Measurements from ENCODE around the gene GPS1. TPM values are rescaled to one million over a fixed set of nuclear protein-coding genes. Genes with fewer than 3 reads are reported as not detected.

The GPS1 gene
- total RNA-seq, 4 donors from 2014 or later, result 62.8 to 76.9 (median 69.5) TPM

DNA sequence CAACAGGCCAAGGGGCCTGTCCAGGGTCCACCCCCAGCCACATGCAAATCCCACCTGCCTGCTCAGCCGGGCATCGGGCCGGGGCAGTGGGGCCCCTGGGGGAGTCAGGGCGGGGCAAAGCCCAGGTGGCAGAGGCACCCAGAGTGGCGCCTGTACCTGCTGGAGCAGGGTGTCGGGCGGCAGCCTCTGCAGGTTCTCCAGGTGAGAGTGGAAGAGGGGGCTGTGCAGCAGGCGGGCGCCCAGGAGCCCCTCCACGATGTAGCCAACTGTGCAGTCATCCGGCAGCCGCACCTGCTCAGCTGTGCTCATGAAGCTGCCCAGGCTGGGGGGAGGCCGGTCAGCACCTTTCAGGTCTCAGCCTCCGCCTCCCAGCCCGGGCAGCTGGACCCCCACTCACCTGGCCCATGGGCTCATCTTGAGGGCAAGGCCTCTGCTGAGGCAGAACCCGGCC lies 2.2 kb upstream of the GPS1 start:
- 100% methylated on average over 1 of the region's 16 CpGs for WGBS, 2 donors
- Histone ChIP-seq H3K4me3 (no peak overlapping the region), H3K9me3 (no peaks in the 10 kb centered on the region), H3K4me1 (peaks cover 28 to 46% (median 36%) of the 10 kb centered on the region in 3 donors), H3K27ac (no peak overlapping the region), H3K27me3 (no peaks in the 10 kb centered on the region), H3K36me3 (peaks cover 4 to 54% (median 15%) of the 10 kb centered on the region in 3 donors)
- TF ChIP-seq, protein P1, sequence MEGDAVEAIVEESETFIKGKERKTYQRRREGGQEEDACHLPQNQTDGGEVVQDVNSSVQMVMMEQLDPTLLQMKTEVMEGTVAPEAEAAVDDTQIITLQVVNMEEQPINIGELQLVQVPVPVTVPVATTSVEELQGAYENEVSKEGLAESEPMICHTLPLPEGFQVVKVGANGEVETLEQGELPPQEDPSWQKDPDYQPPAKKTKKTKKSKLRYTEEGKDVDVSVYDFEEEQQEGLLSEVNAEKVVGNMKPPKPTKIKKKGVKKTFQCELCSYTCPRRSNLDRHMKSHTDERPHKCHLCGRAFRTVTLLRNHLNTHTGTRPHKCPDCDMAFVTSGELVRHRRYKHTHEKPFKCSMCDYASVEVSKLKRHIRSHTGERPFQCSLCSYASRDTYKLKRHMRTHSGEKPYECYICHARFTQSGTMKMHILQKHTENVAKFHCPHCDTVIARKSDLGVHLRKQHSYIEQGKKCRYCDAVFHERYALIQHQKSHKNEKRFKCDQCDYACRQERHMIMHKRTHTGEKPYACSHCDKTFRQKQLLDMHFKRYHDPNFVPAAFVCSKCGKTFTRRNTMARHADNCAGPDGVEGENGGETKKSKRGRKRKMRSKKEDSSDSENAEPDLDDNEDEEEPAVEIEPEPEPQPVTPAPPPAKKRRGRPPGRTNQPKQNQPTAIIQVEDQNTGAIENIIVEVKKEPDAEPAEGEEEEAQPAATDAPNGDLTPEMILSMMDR (IDR thresholded peaks at IDR 0.05), result no peak
- no peak for TF ChIP-seq POLR2A (IDR thresholded peaks at IDR 0.05)
- intact Hi-C loops (cut with DNase I), result no loop called here
- DNase-seq, result no peak

DNA sequence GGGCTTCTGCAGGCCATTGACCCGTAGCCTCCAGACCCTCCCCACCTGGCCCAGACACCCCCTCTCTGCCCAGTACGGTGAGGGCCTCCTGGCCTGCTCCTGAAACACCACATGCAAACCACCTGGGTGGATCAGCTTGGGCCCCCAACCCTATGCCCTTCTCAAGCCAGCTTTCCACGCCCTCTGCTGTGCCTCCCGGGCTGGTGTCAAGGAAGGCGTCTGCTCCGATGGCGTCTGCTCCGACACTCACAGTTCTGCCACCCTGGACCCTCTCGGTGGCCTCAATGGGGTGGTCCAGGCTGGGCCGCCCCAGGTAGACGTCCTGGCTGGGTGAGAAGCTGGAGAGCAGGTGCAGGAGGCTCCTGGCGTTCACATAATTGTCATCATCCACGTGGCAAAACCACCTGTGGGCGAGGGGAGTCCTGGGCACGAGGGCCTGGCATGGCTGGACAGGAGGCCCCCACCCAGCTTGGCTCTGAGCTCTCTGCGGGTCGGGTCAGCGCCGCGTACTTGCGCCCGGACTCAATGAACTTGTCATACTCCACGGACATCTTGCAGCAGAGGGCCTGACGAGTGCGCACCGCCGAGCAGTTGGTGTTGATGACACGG lies 1.4 kb upstream of the GPS1 start:
- H3K4me3 ChIP-seq, result peak overlapping the region in 3 of 4 donors; percentile 72 to 83 (median 83)
- peak overlapping the region in 3 of 4 donors; percentile 77 to 87 (median 86) for H3K27ac ChIP-seq
- peaks cover 28 to 47% (median 36%) of the 10 kb centered on the region in 3 donors for H3K4me1 ChIP-seq
- WGBS, 2 donors, result 94% methylated on average over 2 of the region's 28 CpGs; no CpG with 5 or more reads in 1 of the 2 donors
- peaks cover 9 to 61% (median 22%) of the 10 kb centered on the region in 3 donors for H3K36me3 ChIP-seq
- no peak for DNase-seq
- H3K9me3 ChIP-seq, result no peaks in the 10 kb centered on the region
- TF ChIP-seq POLR2A (IDR thresholded peaks at IDR 0.05), result no peak
- TF ChIP-seq, protein P1 (IDR thresholded peaks at IDR 0.05), result no peak
- H3K27me3 ChIP-seq, result no peaks in the 10 kb centered on the region
- intact Hi-C loops (cut with DNase I), result no loop called here

DNA sequence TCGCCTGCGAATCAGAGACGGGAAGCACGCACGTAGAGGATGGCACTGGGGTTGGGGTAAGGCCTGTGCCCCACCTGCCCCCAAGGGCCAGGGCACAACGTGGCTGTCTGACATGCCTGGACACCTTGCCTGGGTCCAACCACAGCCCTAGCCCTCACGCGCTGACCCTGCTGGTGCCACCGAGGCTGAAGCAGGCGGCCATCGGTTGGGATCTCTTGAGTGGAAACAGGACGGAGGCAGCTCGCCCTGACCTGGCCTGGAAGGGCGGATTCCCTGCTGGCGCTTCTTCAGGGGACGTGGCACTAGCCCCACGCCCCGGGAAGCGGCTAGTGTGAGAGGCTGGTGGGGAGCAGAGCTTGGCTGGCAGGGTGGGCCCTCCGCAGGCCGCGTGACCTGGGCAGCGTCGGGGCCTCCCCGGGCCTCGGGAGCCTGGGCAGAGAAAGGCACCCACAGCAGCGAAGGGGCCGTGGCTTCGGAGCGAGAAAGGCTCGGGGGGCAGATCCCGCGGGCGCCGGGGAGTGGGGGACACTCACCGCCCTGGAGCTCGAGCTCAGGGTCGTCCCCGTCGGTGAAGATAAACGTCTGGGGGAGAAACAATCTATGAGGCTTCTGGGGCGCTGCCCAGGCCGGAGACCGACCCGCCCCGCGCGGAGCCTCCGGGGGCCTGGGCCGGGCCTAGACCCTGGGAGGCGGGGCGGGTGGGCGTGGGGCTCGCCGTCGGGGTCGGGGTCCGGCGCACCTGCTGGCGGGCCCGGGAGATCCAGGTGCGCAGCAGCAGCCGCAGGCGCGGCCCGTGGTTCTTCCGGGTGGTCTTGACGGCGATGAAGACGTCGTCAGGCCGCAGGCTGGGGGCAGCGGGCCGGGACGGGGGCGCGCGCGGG lies 697 bp upstream of the GPS1 start:
- Histone ChIP-seq H3K4me3 (peak overlapping the region; percentile 72 to 83 (median 80)), H3K27ac (peak overlapping the region; percentile 77 to 88 (median 86)), H3K4me1 (peaks cover 28 to 51% (median 36%) of the 10 kb centered on the region in 3 donors), H3K27me3 (no peaks in the 10 kb centered on the region), H3K36me3 (peaks cover 16 to 69% (median 23%) of the 10 kb centered on the region in 3 donors), H3K9me3 (no peaks in the 10 kb centered on the region)
- 1% methylated on average over 14 of the region's 79 CpGs; no CpG with 5 or more reads in 1 of the 2 donors for WGBS, 2 donors
- TF ChIP-seq, protein P1 (IDR thresholded peaks at IDR 0.05), result no peak
- no peak for TF ChIP-seq POLR2A (IDR thresholded peaks at IDR 0.05)
- no peak for DNase-seq
- intact Hi-C loops (cut with DNase I), result no loop called here

DNA sequence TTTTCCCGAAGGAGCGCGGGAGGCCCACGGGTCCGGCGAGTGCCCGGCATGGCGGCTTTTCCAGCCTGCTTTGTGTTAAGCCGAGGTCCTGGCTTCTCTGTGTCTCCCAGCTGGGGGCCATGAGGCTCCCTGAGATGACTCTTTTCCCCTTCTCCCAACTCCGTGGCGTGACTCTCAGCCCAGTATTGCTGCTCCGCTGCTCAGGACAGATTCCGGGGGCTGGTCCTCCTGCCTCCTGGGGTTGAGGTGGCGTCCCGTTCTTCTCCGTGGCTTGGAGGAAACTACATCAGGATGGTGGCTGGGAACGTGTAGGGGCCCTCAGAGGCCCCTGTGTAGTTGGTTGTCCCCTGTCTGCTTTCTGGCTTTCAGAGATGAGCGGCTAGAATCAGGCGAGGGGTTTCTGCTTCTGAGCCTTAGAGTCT lies 951 bp downstream of the GPS1 start:
- WGBS, 2 donors, result 27 to 32% methylated on average over 3 of the region's 19 CpGs
- no peak for DNase-seq
- Histone ChIP-seq H3K4me1 (peaks cover 28 to 51% (median 36%) of the 10 kb centered on the region in 3 donors), H3K4me3 (peak overlapping the region; percentile 72 to 83 (median 80)), H3K36me3 (peaks cover 32 to 74% (median 34%) of the 10 kb centered on the region in 3 donors), H3K27ac (peak overlapping the region in 3 of 4 donors; percentile 70 to 88 (median 86)), H3K9me3 (no peaks in the 10 kb centered on the region), H3K27me3 (no peaks in the 10 kb centered on the region)
- TF ChIP-seq, protein P1 (IDR thresholded peaks at IDR 0.05), result no peak
- TF ChIP-seq POLR2A (IDR thresholded peaks at IDR 0.05), result no peak
- intact Hi-C loops (cut with DNase I), result no loop called here

Measured in esophagus squamous epithelium (tissue), 5 donors.